HEK293T (cell line): ENCODE data around the gene SH3GLB2.

Experiments used
- ARNT ChIP-seq: fragments of 450-650 bp; IDR thresholded peaks from 2 replicates; pipeline ENCODE4 v1.6.1; 2017; ENCODE audit warnings: mild to moderate bottlenecking
- ELF4 ChIP-seq: fragments of 450-650 bp; IDR thresholded peaks from 2 replicates; pipeline ENCODE4 v1.6.1; 2017; ENCODE audit warnings: antibody characterized with exemption
- FOXK2 ChIP-seq: fragments of 450-650 bp; IDR thresholded peaks from 2 replicates; pipeline ENCODE4 v1.6.1; 2016; ENCODE audit warnings: mild to moderate bottlenecking
- NFRKB ChIP-seq: fragments of 450-650 bp; IDR thresholded peaks from 2 replicates; pipeline ENCODE4 v1.6.1; 2016; ENCODE audit warnings: mild to moderate bottlenecking, moderate library complexity
- SP1 ChIP-seq: fragments of 450-650 bp; IDR thresholded peaks from 2 replicates; pipeline ENCODE4 v1.6.1; 2017
- SUZ12 ChIP-seq: fragments of 450-650 bp; IDR thresholded peaks from 2 replicates; pipeline ENCODE4 v1.6.1; 2016; ENCODE audit warnings: mild to moderate bottlenecking

- TF ChIP-seq ARNT (no peak), FOXK2 (no peak), SUZ12 (no peak), ELF4 (no peak), NFRKB (no peak), SP1 (no peak)
These were observed 46.0 kb upstream of the SH3GLB2 start for GRCh38 chr9:129074106-129074505.
